SJCRH30 (cell line): ENCODE results near the gene VPS33A. TPM values are rescaled to one million over a fixed set of nuclear protein-coding genes. Genes with fewer than 3 reads are reported as not detected.

Experiments
- DNase-seq, 2 experiments: peaks; one replicate each; pipeline ENCODE4 v3.0.0-alpha.2; 2015 to 2020
- H3K27ac ChIP-seq: fragments of 250-450 bp; sonication (Bioruptor Pico); 2 replicates; pipeline ENCODE4 v1.5.1; 2020; ENCODE audit warnings: mild to moderate bottlenecking, moderate library complexity
- H3K27me3 ChIP-seq: fragments of 250-450 bp; sonication (Bioruptor Pico); 2 replicates; pipeline ENCODE4 v1.5.1; 2020; ENCODE audit warnings: mild to moderate bottlenecking, moderate library complexity
- H3K36me3 ChIP-seq: fragments of 250-450 bp; sonication (Bioruptor Pico); 2 replicates; pipeline ENCODE4 v1.5.1; 2020; ENCODE audit warnings: mild to moderate bottlenecking, moderate library complexity
- H3K4me1 ChIP-seq: fragments of 250-450 bp; sonication (Bioruptor Pico); 2 replicates; pipeline ENCODE4 v1.5.1; 2020; ENCODE audit warnings: mild to moderate bottlenecking, moderate library complexity
- H3K4me3 ChIP-seq: fragments of 250-450 bp; sonication (Bioruptor Pico); 2 replicates; pipeline ENCODE4 v1.5.1; 2020; ENCODE audit warnings: mild to moderate bottlenecking, moderate library complexity
- H3K9me3 ChIP-seq: fragments of 250-450 bp; sonication (Bioruptor Pico); replicated peaks from 2 replicates; pipeline ENCODE4 v1.5.1; 2020; ENCODE audit warnings: mild to moderate bottlenecking, moderate library complexity
- total RNA-seq: library from RNA; depleted of rRNA; stranded (reverse); fragments of >200 nt; shearing (Covaris generic); gene quantifications from 2 replicates; pipeline ENCODE4 v1.2.3, GENCODE V29; 2014; rRNA removed

The VPS33A gene
- total RNA-seq, result 24.2 and 25.4 TPM in 2 replicates

GRCh38 chr12:122266230-122266901 is at the start of gene VPS33A:
VPS33A (minus strand) TSS chr12:122266494; CDS start chr12:122266408, 86 bp downstream.
- Histone ChIP-seq H3K4me1 (no peaks in the 10 kb centered on the region), H3K9me3 (no peaks in the 10 kb centered on the region), H3K36me3 (peaks cover 6% of the 10 kb centered on the region; the same call in 1 of the 2 replicates), H3K4me3 (peak within 1 kb of the TSS; percentile 80), H3K27me3 (no peaks in the 10 kb centered on the region), H3K27ac (peak within 1 kb of the TSS; percentile 45)
- DNase-seq, result peak; percentile 97

GRCh38 chr12:122312926-122313325 is 46.6 kb upstream of the VPS33A start:
- DNase-seq, result no peak
- Histone ChIP-seq H3K4me1 (no peaks in the 10 kb centered on the region), H3K9me3 (no peaks in the 10 kb centered on the region), H3K27me3 (no peaks in the 10 kb centered on the region), H3K27ac (no peak overlapping the region), H3K36me3 (peaks cover 16% of the 10 kb centered on the region), H3K4me3 (no peak overlapping the region)

GRCh38 chr12:122311696-122312095 is 45.4 kb upstream of the VPS33A start:
- H3K36me3 ChIP-seq, result peaks cover 15% of the 10 kb centered on the region; the same call in 1 of the 2 replicates
- H3K4me1 ChIP-seq, result no peaks in the 10 kb centered on the region
- no peak for DNase-seq
- H3K9me3 ChIP-seq, result no peaks in the 10 kb centered on the region
- no peak overlapping the region for H3K27ac ChIP-seq
- H3K27me3 ChIP-seq, result no peaks in the 10 kb centered on the region
- H3K4me3 ChIP-seq, result no peak overlapping the region

DNA sequence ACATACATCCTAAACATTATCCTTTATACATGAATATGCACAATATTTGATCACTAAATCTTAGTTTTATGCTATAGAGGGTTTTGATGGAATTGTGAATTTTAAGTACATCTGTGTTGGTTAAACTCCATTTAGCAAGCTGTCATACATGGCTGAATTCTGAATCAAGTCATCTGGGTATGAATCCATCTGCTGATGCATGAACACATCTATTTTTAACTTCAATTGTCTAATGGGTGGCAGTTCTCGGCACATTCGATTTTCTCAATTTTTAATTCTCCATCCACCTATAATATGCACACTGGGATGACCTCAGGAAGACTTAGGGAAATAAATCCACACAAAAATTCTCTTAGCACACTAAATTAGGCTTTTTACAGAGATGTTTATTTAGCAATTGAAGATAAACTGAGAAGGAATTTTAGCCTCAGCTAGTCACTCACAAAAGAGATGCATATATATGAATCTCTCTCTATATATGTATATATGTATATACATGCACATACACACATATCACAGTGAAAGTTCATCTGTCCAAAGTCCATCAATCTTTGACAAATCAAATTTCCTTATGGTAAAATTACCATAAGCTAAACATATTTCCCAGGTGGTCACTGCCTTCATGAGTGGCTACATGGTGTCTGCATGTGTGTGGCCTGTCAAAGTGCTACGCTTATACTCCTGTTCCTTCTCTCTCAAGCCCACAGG is 44.5 kb upstream of the VPS33A start:
- Histone ChIP-seq H3K27me3 (no peaks in the 10 kb centered on the region), H3K36me3 (peaks cover 12% of the 10 kb centered on the region; the same call in 1 of the 2 replicates), H3K9me3 (no peaks in the 10 kb centered on the region), H3K4me3 (no peak overlapping the region), H3K27ac (no peak overlapping the region), H3K4me1 (no peaks in the 10 kb centered on the region)
- DNase-seq, result no peak

DNA sequence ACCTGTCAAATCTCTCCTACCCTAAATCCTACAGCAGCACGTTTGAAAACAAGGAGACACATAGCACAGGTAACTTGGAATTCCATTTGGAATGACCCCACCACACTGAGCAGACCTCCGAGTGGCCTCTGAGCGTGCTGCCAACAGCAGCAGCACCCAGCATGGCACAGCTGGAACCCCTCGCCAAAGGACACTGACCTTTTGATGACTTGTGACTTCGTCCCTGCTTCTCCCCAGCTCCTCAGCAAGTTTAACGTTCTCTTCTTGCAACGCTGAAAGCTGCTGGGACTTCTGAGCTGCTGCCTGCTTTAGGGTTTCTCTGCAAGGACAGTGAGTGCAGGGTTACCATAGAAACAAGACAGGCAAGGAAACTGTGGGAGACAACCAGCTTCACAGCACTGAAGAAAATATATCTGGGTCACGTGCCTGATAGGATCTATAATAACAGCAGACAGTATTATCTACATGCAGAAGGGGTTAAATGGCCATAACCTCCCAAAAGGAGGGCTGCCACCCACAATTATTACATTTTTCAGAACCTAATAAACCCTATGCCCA is 43.3 kb upstream of the VPS33A start:
- Histone ChIP-seq H3K27ac (no peak overlapping the region), H3K9me3 (no peaks in the 10 kb centered on the region), H3K4me3 (no peak overlapping the region), H3K4me1 (no peaks in the 10 kb centered on the region), H3K36me3 (peaks cover 12% of the 10 kb centered on the region; the same call in 1 of the 2 replicates), H3K27me3 (no peaks in the 10 kb centered on the region)
- no peak for DNase-seq

- DNase-seq, result no peak
- no peaks in the 10 kb centered on the region for H3K9me3 ChIP-seq
- H3K4me3 ChIP-seq, result no peak overlapping the region
- H3K27ac ChIP-seq, result no peak overlapping the region
- H3K27me3 ChIP-seq, result no peaks in the 10 kb centered on the region
- no peaks in the 10 kb centered on the region for H3K4me1 ChIP-seq
- peaks cover 12% of the 10 kb centered on the region; the same call in 1 of the 2 replicates for H3K36me3 ChIP-seq
These were observed 42.5 kb upstream of the VPS33A start for GRCh38 chr12:122308811-122309210.

DNA sequence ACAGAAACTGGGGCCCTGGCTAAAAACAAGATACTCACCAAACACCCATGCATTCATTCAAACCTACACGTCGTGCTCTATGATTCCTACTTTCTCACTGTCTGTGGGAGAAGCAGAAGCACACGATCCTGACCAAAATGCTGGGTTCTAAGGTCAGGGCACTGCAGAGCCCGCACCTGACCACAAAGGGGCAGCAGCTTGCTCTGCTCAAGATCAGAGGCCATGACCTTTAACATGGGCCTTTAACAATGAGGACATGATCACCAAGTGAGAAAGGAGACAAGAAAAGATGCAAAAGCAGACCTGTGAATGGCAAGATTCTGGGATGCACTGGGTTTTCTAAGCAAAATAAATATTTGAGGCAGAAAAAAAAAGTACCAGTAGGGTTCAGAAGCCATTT is 40.1 kb upstream of the VPS33A start:
- Histone ChIP-seq H3K4me1 (no peaks in the 10 kb centered on the region), H3K4me3 (no peak overlapping the region), H3K36me3 (peaks cover 12% of the 10 kb centered on the region; the same call in 1 of the 2 replicates), H3K27ac (no peak overlapping the region), H3K27me3 (no peaks in the 10 kb centered on the region), H3K9me3 (no peaks in the 10 kb centered on the region)
- DNase-seq, result no peak

DNA sequence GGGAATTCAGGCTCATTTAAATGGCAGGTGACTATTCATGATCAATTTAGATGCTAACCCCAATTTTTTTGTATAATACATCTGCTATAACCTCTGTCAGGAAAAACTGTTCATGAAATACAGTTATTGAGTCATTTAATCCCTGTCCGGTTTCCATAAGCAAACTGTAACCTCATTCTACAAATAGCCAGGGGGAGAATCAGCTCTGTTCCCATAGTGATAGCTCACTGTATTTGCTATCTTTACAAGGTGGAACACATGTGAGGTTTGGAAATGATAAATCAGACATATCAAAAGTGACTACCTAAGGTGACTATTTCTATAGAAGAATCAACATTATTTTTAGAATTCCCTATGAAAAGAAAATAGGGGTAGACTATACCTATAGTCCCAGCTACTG is 38.6 kb upstream of the VPS33A start:
- Histone ChIP-seq H3K9me3 (no peaks in the 10 kb centered on the region), H3K4me1 (no peaks in the 10 kb centered on the region), H3K27ac (no peak overlapping the region), H3K27me3 (no peaks in the 10 kb centered on the region), H3K36me3 (peaks cover 9% of the 10 kb centered on the region), H3K4me3 (no peak overlapping the region)
- DNase-seq, result no peak

DNA sequence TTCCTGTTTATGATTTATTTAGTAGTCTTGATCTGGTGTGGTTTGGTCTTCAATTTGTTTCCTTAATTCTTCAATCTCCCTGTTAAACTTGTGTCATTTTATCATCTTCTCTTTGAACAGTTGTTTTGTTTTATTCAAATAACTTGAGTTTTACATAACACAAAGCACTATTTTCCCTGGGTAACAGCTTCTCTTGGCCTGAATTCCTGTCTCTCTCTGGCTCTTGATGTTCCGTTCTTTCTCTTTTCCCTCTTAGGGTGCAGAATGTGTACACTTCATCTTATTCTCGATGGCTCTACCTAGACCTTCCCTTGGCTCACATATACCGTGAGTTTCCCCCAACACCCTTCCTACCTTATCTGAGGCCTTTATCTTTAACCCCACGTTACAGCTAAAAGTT is 36.8 kb upstream of the VPS33A start:
- Histone ChIP-seq H3K4me1 (no peaks in the 10 kb centered on the region), H3K27ac (no peak overlapping the region), H3K9me3 (no peaks in the 10 kb centered on the region), H3K36me3 (peaks cover 5% of the 10 kb centered on the region; the same call in 1 of the 2 replicates), H3K4me3 (no peak overlapping the region), H3K27me3 (no peaks in the 10 kb centered on the region)
- DNase-seq, result no peak

DNA sequence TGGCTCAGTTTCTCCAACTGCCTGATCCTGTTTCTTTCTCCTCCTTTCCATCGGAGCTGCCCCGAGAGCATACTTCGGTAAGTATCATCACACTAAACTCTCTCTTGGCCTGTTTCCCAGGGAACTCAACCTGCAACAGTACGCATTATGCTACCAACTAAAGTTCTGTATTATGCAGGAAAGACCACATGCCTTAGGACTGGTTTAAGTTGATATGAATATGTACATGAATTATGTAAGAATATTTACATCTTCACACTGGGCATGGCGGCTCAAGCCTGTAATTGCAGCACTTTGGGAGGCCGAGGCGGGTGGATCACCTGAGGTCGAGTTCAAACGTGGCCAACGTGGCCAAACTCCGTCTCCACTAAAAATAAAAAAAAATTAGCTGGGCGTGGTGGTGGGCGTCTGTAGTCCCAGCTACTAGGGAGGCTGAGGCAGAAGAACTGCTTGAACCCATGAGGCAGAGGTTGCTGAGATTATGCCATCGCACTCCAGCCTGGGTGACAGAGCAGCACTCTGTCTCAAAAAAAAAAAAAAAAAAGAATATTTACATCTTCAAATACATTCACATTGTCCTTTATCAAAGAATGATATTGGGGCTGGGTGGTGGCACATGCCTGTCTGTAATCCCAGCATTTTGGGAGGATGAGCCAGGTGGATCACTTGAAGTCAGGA is 31.9 kb upstream of the VPS33A start:
- Histone ChIP-seq H3K27me3 (no peaks in the 10 kb centered on the region), H3K36me3 (peaks cover 6% of the 10 kb centered on the region), H3K4me1 (no peaks in the 10 kb centered on the region), H3K4me3 (no peak overlapping the region), H3K27ac (no peak overlapping the region), H3K9me3 (no peaks in the 10 kb centered on the region)
- DNase-seq, result no peak

GRCh38 chr12:122297494-122297893 is 31.2 kb upstream of the VPS33A start:
- H3K4me3 ChIP-seq, result no peak overlapping the region
- H3K4me1 ChIP-seq, result no peaks in the 10 kb centered on the region
- no peaks in the 10 kb centered on the region for H3K9me3 ChIP-seq
- H3K27me3 ChIP-seq, result no peaks in the 10 kb centered on the region
- no peak overlapping the region for H3K27ac ChIP-seq
- DNase-seq, result no peak
- H3K36me3 ChIP-seq, result peaks cover 6% of the 10 kb centered on the region

DNA sequence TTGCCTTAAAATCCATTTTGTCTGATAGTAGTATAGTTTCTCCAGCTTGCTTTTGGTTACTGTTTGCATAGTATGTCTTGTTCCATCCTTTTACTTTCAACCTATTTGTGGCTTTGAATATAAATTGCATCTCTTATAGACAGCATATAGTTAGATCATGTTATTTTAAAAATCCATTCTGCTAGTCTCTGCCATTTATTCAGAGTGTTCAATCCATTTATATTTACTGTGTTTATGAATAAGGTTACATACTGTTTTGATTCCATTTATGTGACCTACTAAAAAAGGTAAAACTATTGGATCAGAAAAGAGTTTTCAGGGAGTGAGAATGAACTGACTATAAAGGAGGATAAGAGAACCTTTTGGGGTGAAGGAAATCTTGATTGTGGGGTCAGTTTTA is 29.6 kb upstream of the VPS33A start:
- Histone ChIP-seq H3K36me3 (peaks cover 12% of the 10 kb centered on the region), H3K4me3 (no peak overlapping the region), H3K9me3 (no peaks in the 10 kb centered on the region), H3K27ac (no peak overlapping the region), H3K27me3 (no peaks in the 10 kb centered on the region), H3K4me1 (no peaks in the 10 kb centered on the region)
- no peak for DNase-seq

DNA sequence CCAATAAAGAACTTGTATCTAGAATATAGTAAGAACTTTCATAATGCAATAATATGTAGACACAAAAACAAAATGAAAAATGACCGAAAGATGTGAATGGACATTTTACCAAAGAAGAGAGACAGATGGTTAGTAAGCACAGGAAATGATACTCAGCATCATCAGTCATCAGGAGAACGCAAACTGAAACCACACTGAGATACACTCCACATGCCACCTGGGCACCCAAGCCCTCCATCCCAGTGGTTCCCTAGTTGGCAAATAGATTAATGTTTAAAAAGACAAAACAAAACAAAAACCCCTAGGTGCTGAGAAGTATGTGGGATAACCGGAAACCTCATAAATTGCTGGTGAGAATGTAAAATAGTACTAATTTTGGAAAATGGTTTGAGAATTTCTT is 26.8 kb upstream of the VPS33A start:
- no peak for DNase-seq
- peaks cover 12% of the 10 kb centered on the region for H3K36me3 ChIP-seq
- H3K4me3 ChIP-seq, result no peak overlapping the region
- no peak overlapping the region for H3K27ac ChIP-seq
- H3K27me3 ChIP-seq, result no peaks in the 10 kb centered on the region
- H3K4me1 ChIP-seq, result no peaks in the 10 kb centered on the region
- H3K9me3 ChIP-seq, result no peaks in the 10 kb centered on the region

DNA sequence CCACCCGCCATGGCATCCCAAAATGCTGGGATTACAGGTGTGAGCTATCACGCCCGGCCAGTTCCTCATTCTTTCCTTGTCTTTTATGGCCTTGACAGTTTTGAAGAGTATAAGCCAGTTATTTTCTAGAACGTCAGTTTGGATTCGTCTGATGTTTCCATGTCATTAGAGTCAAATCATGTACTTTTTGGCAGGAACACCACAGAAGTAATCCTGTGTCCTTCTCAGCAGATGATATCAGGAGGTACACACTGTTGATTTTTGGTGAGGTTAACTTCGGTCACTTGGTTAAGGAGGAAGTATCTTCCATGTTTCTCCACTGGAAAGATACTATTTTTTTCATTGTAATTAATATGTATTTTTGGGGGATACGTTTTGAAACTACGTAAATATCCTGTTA is 25.1 kb upstream of the VPS33A start:
- H3K27ac ChIP-seq, result no peak overlapping the region
- no peak for DNase-seq
- H3K4me1 ChIP-seq, result no peaks in the 10 kb centered on the region
- H3K9me3 ChIP-seq, result no peaks in the 10 kb centered on the region
- no peaks in the 10 kb centered on the region for H3K27me3 ChIP-seq
- H3K4me3 ChIP-seq, result no peak overlapping the region
- peaks cover 6% of the 10 kb centered on the region for H3K36me3 ChIP-seq

- Histone ChIP-seq H3K4me1 (no peaks in the 10 kb centered on the region), H3K27ac (no peak overlapping the region), H3K4me3 (no peak overlapping the region), H3K27me3 (no peaks in the 10 kb centered on the region), H3K36me3 (peaks cover 2% of the 10 kb centered on the region; the same call in 1 of the 2 replicates), H3K9me3 (no peaks in the 10 kb centered on the region)
- DNase-seq, result no peak
These were observed 17.4 kb upstream of the VPS33A start for GRCh38 chr12:122283680-122284079.
